Upper lobe of left lung (tissue), 4 donors: Measurements from ENCODE around the gene IL12RB1.

Source experiments
- CTCF ChIP-seq, 6 experiments: fragments of 450-650 bp in 4 of 6; fragments of 200-600 bp in 2 of 6; sonication (generic) in 2 of 6; IDR thresholded peaks; one replicate each; pipeline ENCODE4 v1.5.1; 2016 to 2019; ENCODE audit warnings: antibody characterized with exemption in 6 of 6
- EP300 ChIP-seq, 4 donors: sonication (generic); formaldehyde crosslinking; IDR thresholded peaks; one replicate each; pipeline ENCODE4 v1.5.1; 2017; ENCODE audit warnings: antibody characterized with exemption in 4 of 4, control low read depth in 2 of 4
- POLR2A ChIP-seq, 4 donors: fragments of 450-650 bp; IDR thresholded peaks; one replicate each; pipeline ENCODE4 v1.5.1; 2016 to 2017; ENCODE audit warnings: antibody characterized with exemption in 4 of 4, mild to moderate bottlenecking in 2 of 4
- POLR2AphosphoS5 ChIP-seq, 2 donors: sonication (generic); formaldehyde crosslinking; IDR thresholded peaks; one replicate each; pipeline ENCODE4 v1.5.1; 2017; ENCODE audit warnings: antibody characterized with exemption in 2 of 2

- TF ChIP-seq CTCF (IDR thresholded peaks at IDR 0.05) (no peak), POLR2A (IDR thresholded peaks at IDR 0.05) (peak in 1 of 4 donors; percentile 38), EP300 (IDR thresholded peaks at IDR 0.05) (peak in 3 of 4 donors; percentile 53 to 89 (median 71)), POLR2AphosphoS5 (IDR thresholded peaks at IDR 0.05) (peak; percentile 84 to 85)
Measured at GRCh38 chr19:18049385-18049784, 37.3 kb downstream of the IL12RB1 start.
